GM08714 (cell line): ENCODE measurements around the gene LMOD3.

Experiments used
- H3K4me3 ChIP-seq: fragments of 200-500 bp; sonication (Bioruptor generic); 2 replicates; pipeline ENCODE4 v1.5.1; 2014; ENCODE audit warnings: mild to moderate bottlenecking, low read length, inconsistent platforms
- ZNF274 ChIP-seq: IDR thresholded peaks from 2 replicates; pipeline ENCODE4 v1.6.1; 2012; ENCODE audit warnings: mild to moderate bottlenecking, low read depth, low read length

Gene LMOD3

DNA sequence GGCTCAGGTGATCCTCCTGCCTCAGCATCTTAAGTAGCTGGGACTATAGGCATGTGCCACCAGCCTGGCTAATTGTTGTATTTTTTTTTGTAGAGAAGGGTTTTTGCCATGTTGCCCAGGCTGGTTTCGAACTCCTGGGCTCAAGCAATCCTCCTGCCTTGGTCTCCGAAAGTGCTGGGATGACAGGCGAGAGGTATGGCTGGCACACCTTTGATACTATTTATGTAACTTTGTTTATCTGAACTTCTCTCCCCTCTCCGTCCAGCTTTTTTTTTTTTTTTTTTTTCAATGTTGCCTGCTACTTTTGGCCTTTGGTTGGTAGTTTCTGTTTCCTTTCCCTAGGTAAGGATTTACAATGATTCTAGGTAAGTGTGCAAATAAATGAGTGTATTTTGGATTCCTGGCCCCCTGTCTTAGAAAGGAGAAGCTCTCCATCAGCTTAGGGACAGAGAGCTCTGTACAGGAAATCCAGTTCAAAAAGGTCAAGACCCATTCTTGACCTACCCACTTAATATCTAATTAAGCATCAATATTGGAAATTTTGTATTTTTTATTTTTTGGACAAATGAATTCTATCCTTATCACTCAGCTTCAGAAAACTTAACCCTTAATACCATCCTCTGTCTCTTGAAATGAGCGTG lies 30.9 kb downstream of the LMOD3 start:
- peak overlapping the region; percentile 8 for H3K4me3 ChIP-seq
- TF ChIP-seq ZNF274 = no peak

DNA sequence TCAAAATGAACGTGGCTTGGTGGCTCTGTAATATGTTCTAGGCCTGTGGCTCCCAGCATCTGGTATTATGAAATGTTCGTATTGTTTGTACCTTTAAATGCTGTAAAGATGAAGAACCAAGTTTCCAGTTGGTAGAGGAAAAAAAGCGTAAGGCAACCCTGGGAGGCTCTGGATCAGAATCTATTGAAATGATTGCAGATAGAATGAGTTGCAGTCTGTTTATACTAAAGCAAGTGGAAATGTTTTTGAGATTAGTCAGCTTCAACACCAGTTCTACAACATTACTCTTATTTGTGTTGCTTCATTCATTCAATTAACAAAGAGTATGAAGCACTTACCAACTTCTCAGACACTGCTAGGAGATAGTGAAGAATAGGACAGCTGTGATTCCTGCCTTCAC lies 32.4 kb downstream of the LMOD3 start:
- H3K4me3 ChIP-seq = no peak overlapping the region
- no peak for TF ChIP-seq ZNF274

GRCh38 chr3:69088063-69088462 lies 34.3 kb downstream of the LMOD3 start:
- H3K4me3 ChIP-seq = peak overlapping the region; percentile 84
- no peak for TF ChIP-seq ZNF274

DNA sequence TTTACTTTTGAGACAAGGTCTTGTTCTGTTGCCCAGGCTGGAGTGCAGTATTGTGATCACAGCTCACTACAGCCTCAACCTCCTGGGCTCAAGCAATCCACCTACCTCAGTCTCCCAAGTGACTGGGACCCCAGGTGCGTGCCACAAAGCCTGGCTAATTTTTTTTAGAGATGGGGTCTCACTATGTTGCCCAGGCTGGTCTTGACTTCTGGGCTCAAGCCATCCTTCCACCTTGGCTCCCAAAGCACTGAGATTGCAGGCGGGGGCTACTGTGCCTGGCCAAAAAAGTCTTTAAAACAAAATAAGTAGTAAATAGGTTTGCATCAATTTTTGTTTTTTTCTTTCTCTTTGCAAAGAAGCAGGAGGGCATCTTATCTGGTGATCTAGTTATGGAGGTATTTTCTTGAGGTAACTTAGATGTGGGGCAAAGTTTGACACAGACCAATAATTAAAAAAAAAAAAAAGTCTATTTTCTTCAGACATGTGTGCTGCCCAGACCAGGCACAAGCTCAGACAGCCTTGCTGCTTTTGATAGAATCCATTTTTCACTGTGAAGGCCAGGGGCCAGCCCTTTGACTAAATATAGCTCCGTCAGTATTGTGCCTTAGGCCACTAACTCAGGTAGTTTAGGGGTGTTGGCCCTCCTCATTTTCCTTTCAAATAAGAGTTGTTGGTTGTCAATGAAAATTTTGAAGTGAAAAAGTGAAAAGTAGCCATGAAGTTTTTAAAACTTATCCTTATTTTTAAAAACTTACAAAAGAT lies 35.2 kb downstream of the LMOD3 start:
- peak overlapping the region; percentile 84 for H3K4me3 ChIP-seq

GRCh38 chr3:69085833-69086722 lies 36.3 kb downstream of the LMOD3 start:
- no peak for TF ChIP-seq ZNF274
- H3K4me3 ChIP-seq = peak overlapping the region; percentile 84

More for the DNA sequence above, 35.2 kb downstream of the LMOD3 start:
- TF ChIP-seq ZNF274 = no peak

- H3K4me3 ChIP-seq = peak overlapping the region; percentile 84
- TF ChIP-seq ZNF274 = no peak
Measured at GRCh38 chr3:69085168-69085832, 37.1 kb downstream of the LMOD3 start.

DNA sequence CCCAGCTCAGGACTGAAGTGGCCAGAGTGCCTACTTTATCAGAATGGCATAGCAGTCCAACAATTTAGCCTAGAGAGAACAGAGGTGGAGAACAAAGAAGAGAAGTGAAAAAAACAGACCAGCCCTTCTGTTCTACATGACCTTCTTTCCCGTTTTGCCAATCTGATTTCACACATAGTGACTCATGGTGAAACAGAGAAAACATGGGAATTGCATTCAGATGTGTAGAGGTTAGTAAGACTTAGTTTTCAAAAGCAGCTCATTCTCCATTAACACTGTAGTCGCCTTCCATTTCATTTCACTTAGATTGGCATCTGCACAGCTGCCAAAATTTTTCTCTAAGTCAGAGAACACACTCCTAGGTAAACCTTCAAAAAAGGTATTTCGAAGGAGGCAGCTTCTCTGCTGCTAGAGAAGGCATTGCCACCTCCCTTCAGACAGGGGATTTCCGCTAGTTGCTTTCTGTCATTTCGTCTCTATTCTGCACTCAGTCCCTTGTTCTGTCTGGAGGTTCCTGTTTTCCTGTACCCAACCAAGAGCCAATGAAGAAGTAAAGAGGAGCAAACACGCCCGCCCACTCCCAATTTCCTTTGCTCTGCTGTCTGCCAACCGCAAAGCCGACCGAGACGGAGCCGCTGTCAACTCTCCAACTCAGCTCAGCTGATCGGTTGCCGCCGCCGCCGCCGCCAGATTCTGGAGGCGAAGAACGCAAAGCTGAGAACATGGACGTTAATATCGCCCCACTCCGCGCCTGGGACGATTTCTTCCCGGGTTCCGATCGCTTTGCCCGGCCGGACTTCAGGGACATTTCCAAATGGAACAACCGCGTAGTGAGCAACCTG lies 37.8 kb downstream of the LMOD3 start, which contains the start of gene ARL6IP5:
Gene ARL6IP5, plus strand, starts transcription at position 612 of the 842 bp plus-strand sequence. Its CDS starts 111 bp downstream, at position 723.
- TF ChIP-seq ZNF274 = no peak
- peak within 1 kb of the TSS; percentile 84 for H3K4me3 ChIP-seq

- H3K4me3 ChIP-seq = no peak overlapping the region
- no peak for TF ChIP-seq ZNF274
Measured at GRCh38 chr3:69082805-69083204, 39.6 kb downstream of the LMOD3 start.

- H3K4me3 ChIP-seq = no peak overlapping the region
- TF ChIP-seq ZNF274 = no peak
Measured at GRCh38 chr3:69082361-69082760, 40.0 kb downstream of the LMOD3 start.

DNA sequence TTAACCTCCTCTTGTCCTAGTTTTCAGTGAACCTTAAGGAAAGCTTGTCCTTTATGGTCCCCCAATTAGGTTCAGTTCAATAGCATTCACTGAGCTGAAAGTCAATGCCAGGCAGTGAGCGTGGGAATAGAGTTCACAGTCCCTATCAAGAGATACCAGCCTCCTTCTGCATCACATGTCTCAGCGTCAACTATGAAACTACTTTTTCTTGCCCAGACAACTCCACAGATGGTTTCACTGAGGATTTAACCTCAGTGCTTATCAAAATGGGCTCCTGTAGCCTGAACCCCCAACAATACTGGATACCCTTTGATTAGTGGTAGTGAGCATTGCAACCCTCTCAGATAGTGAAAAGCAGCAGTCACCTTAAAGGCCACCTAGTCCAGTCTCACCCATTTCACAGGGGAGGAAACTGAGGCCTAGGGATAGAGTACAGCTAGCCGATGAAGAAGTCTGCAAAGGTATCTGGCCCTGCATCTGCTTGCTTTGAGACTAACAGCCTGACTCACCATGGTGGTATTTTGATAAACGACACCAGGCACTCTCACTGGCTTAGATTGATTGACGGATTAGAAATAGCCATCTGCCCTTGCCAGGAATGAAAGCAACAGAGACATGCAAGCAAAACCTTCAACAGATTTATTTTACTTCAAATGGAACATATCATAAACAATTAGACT lies 40.7 kb downstream of the LMOD3 start:
- H3K4me3 ChIP-seq = no peak overlapping the region; the same call in 1 of the 2 replicates
- TF ChIP-seq ZNF274 = no peak

GRCh38 chr3:69080233-69080920 lies 42.0 kb downstream of the LMOD3 start, which contains the start of gene UBA3:
Gene UBA3 (minus strand): TSS chr3:69080365. CDS start chr3:69080353, 12 bp downstream.
- no peak for TF ChIP-seq ZNF274
- peak within 1 kb of the TSS; percentile 94 for H3K4me3 ChIP-seq

DNA sequence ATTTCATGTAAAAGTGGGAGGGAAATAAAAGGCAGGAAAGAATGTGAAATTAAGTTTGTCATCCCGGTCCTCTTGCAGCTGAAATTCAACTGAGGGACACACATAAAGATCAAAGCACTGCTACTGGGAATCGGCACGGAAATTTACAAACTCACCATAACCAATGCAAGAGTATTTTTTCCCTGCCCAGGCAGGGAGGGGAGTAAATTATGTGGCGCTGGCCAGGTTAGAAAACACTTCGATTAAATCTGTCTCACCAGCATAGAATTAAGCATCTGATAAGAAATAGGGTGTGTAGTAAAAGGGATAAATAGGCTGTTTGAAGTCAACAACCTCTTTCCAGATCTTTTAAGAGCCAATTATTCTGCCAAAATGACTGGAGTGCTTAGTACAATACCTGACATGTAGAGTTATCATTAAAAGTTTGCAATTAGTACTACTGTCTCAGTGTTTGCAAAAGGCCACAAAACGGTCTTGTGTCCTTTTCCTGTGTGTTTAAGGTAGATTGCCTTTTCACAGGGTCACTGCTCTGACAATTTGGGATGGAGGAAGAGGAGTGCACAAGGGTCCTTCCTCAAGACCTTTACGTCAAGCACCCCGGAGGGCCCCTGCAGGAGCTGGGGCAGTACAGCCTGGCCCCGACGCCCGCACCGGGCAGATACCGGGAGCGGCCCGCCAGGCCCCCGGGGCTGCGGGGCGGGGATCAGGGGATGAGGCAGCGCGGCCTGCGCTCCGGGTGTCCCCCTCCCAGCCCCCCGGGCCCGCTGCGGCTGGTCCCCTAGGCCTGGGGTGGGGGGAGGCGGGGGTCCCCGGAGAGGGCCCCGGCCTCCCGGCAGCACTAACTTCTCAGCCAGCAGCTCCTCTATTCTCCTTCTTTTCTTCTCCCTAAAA lies 42.9 kb downstream of the LMOD3 start:
- H3K4me3 ChIP-seq = peak overlapping the region; percentile 94
- TF ChIP-seq ZNF274 = no peak
